Neural progenitor cell (in vitro differentiated cells): ENCODE data around the gene STX16.

Source experiments
- CTCF ChIP-seq: fragments of 200-600 bp; sonication (generic); IDR thresholded peaks from 2 replicates; pipeline ENCODE4 v1.5.1; 2017; ENCODE audit warnings: antibody characterized with exemption, mild to moderate bottlenecking
- EZH2 ChIP-seq: fragments of 200-600 bp; sonication (generic); IDR thresholded peaks from 2 replicates; pipeline ENCODE4 v1.6.1; 2017; ENCODE audit warnings: antibody characterized with exemption, mild to moderate bottlenecking, moderate library complexity
- EZH2phosphoT487 ChIP-seq: fragments of 200-600 bp; sonication (generic); IDR thresholded peaks from 2 replicates; pipeline ENCODE4 v1.6.1; 2017; ENCODE audit warnings: antibody characterized with exemption

- no peak for TF ChIP-seq CTCF
- TF ChIP-seq EZH2: no peak
- TF ChIP-seq EZH2phosphoT487: no peak
These were observed 72.0 kb downstream of the STX16 start for GRCh38 chr20:58722877-58723627.
